Hepatocyte (in vitro differentiated cells): ENCODE measurements around the gene SGSM2.

ENCODE experiments used
- CTCF ChIP-seq: fragments of 200-600 bp; sonication (generic); IDR thresholded peaks from 2 replicates; pipeline ENCODE4 v1.5.1; 2016; ENCODE audit warnings: antibody characterized with exemption, mild to moderate bottlenecking; ENCODE audit not compliant: poor library complexity
- EZH2 ChIP-seq: fragments of 200-600 bp; sonication (generic); IDR thresholded peaks from 2 replicates; pipeline ENCODE4 v1.6.1; 2016; ENCODE audit warnings: antibody characterized with exemption, mild to moderate bottlenecking, borderline replicate concordance

- no peak for TF ChIP-seq CTCF
- TF ChIP-seq EZH2: no peak
These were observed 53.0 kb downstream of the SGSM2 start for GRCh38 chr17:2390199-2390836.
